ENCODE measurements around the gene CMPK2. TPM values are rescaled to one million over a fixed set of nuclear protein-coding genes. Genes with fewer than 3 reads are reported as not detected.

CMPK2 gene
- total and polyA plus RNA-seq, 10 of the 15 experiments (the other 5 are each of a cell fraction or from before 2014, with no cell fraction given): 0.50 to 5.6 (median 3.2) TPM

GRCh38 chr2:6909431-6910385 lies 44.0 kb upstream of the CMPK2 start (continued):
- no peak for TF ChIP-seq EGR1 (IDR thresholded peaks at IDR 0.05; ENCODE audit: borderline replicate concordance in 1 of 2, low read depth in 2 of 2, low read length in 2 of 2)
- peak; percentile 71; the same call in 1 of the 2 replicates for TF ChIP-seq MTA3 (IDR thresholded peaks at IDR 0.05; ENCODE audit: borderline replicate concordance, low read length)
- TF ChIP-seq IKZF2 (IDR thresholded peaks at IDR 0.05): peak; percentile 88 to 91
- no peak for TF ChIP-seq TCF3 (IDR thresholded peaks at IDR 0.05; ENCODE audit: borderline replicate concordance, insufficient read depth, low read depth, low read length)
- TF ChIP-seq CBX3 (IDR thresholded peaks at IDR 0.05; ENCODE audit: borderline replicate concordance, low read depth): no peak
- TF ChIP-seq SP1 (IDR thresholded peaks at IDR 0.05; ENCODE audit: low read depth, low read length): peak; percentile 56
- TF ChIP-seq MYB (IDR thresholded peaks at IDR 0.05; ENCODE audit: borderline replicate concordance, low read depth, low read length): no peak
- TF ChIP-seq YBX1 (IDR thresholded peaks at IDR 0.05): no peak
- no peak for TF ChIP-seq KDM1A (IDR thresholded peaks at IDR 0.05; ENCODE audit: borderline replicate concordance)
- TF ChIP-seq ASH2L (IDR thresholded peaks at IDR 0.05; ENCODE audit: borderline replicate concordance, low read depth): peak; percentile 98; the same call in 1 of the 2 replicates
- peak; percentile 51; the same call in 1 of the 2 replicates for TF ChIP-seq HDGF (IDR thresholded peaks at IDR 0.05)
- no peak for TF ChIP-seq SREBF2 (IDR thresholded peaks at IDR 0.05; ENCODE audit: low read length)
- TF ChIP-seq SMAD5 (IDR thresholded peaks at IDR 0.05; ENCODE audit: low read depth): no peak
- TF ChIP-seq ELK1 (IDR thresholded peaks at IDR 0.05; ENCODE audit: low read depth, low read length): no peak
- no peak for TF ChIP-seq HSF1 (IDR thresholded peaks at IDR 0.05; ENCODE audit: low read depth, low read length)
- TF ChIP-seq PAX5 (IDR thresholded peaks at IDR 0.05; ENCODE audit: borderline replicate concordance, low read depth, low read length): peak; percentile 61; the same call in 1 of the 2 replicates
- TF ChIP-seq REST (IDR thresholded peaks at IDR 0.05; ENCODE audit: low read depth, low read length): no peak
- TF ChIP-seq ZBTB33 (IDR thresholded peaks at IDR 0.05): no peak
- no peak for TF ChIP-seq ATF3 (IDR thresholded peaks at IDR 0.05; ENCODE audit: borderline replicate concordance, extremely low read depth, low read depth, low read length)

Measured in GM12878 (cell line).